DOHH2 (cell line): ENCODE data around the gene EIF6.
"Not testable (repeated sequence)": the region's sequence is repeated elsewhere in the genome, so short reads cannot be mapped to it uniquely, and the experiment has no call there.

Source experiments
- H3F3A ChIP-seq: fragments of 200-600 bp; sonication (generic), shearing (Covaris generic); 2 replicates; pipeline ENCODE4 v1.6.0; 2016; ENCODE audit warnings: antibody characterized with exemption, mild to moderate bottlenecking; ENCODE audit not compliant: control insufficient read depth, insufficient read depth
- H3K27ac ChIP-seq: fragments of 200-600 bp; sonication (generic); 2 replicates; pipeline ENCODE4 v1.5.1; 2014; ENCODE audit warnings: low read depth, mild to moderate bottlenecking, low read length, moderate library complexity
- H3K27me3 ChIP-seq: fragments of 200-600 bp; sonication (generic); 2 replicates; pipeline ENCODE4 v1.6.1; 2014; ENCODE audit warnings: mild to moderate bottlenecking, low read length, mixed read lengths; ENCODE audit not compliant: control insufficient read depth
- H3K36me3 ChIP-seq: fragments of 200-600 bp; sonication (generic); 2 replicates; pipeline ENCODE4 v1.6.1; 2014; ENCODE audit warnings: mild to moderate bottlenecking, low read length, moderate library complexity, mixed read lengths; ENCODE audit not compliant: control insufficient read depth
- H3K4me1 ChIP-seq: fragments of 200-600 bp; sonication (generic); 2 replicates; pipeline ENCODE4 v1.6.1; 2014; ENCODE audit warnings: mild to moderate bottlenecking, low read length, mixed read lengths; ENCODE audit not compliant: control insufficient read depth
- H3K4me2 ChIP-seq: fragments of 200-600 bp; sonication (generic); 2 replicates; pipeline ENCODE4 v1.6.0; 2014; ENCODE audit warnings: mild to moderate bottlenecking, low read length, moderate library complexity
- H3K4me3 ChIP-seq: fragments of 200-600 bp; sonication (generic); 2 replicates; pipeline ENCODE4 v1.5.1; 2014; ENCODE audit warnings: mild to moderate bottlenecking, low read length, mixed read lengths
- H3K79me2 ChIP-seq: fragments of 200-600 bp; sonication (generic); 2 replicates; pipeline ENCODE4 v1.6.1; 2014; ENCODE audit warnings: mild to moderate bottlenecking, low read length, mixed read lengths; ENCODE audit not compliant: control insufficient read depth
- H3K9me2 ChIP-seq: fragments of 200-600 bp; sonication (generic); replicated peaks from 2 replicates; pipeline ENCODE4 v1.6.1; 2014; ENCODE audit warnings: mild to moderate bottlenecking, low read length, mixed read lengths; ENCODE audit not compliant: control insufficient read depth
- H3K9me3 ChIP-seq: fragments of 200-600 bp; sonication (generic); 2 replicates; pipeline ENCODE4 v1.6.1; 2014; ENCODE audit warnings: antibody characterized with exemption, low read length, mixed read lengths; ENCODE audit not compliant: control insufficient read depth, insufficient read depth
- H4K20me1 ChIP-seq: fragments of 200-600 bp; sonication (generic); 2 replicates; pipeline ENCODE4 v1.6.0; 2014; ENCODE audit warnings: low read depth, mild to moderate bottlenecking, antibody characterized with exemption, low read length, moderate library complexity; ENCODE audit not compliant: control insufficient read depth, insufficient read depth
- EZH2phosphoT487 ChIP-seq: fragments of 200-600 bp; sonication (generic); IDR thresholded peaks from 2 replicates; pipeline ENCODE4 v1.6.1; 2017; ENCODE audit warnings: borderline replicate concordance, mild to moderate bottlenecking, antibody characterized with exemption, low read length, moderate library complexity, mixed read lengths
- TF ChIP-seq, protein P1 (sequence below): fragments of 200-600 bp; sonication (generic); IDR thresholded peaks from one replicate; pipeline ENCODE4 v1.5.1; 2014; ENCODE audit warnings: antibody characterized with exemption, mild to moderate bottlenecking, low read depth, low read length; ENCODE audit not compliant: poor library complexity, severe bottlenecking

EIF6 gene

DNA sequence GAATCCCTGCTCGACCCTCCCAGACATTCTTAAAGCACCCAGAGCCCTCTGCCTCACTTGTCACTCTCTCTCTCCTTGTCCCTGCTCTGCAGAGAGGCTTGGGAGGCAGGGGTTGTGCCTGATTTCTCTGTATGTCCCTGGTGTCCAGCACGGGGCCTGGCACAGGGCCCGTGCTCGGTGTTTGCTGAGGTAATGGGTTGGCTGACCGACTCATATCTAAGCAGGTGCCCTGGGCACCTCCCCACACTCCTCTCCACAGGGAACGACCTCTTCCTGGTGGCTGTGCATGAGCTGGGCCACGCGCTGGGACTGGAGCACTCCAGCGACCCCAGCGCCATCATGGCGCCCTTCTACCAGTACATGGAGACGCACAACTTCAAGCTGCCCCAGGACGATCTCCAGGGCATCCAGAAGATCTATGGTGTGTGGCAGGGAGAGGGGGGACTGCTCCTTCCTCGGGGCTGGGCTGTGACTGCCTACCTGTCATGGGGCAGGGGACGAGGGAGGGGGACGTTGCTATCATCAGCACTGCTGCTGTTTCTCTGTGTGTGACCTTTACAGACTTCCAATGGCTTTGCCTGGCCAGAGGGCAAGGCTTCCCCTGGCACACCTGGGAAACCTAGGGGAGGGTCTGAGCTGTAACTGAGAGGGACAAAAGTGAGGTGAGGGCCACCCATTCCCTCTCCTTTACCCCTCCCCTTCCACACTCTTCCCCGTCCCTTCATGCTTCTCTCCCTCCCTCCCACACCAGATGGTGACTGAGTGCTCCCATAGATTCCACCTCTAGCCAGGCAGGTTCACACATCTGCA lies 20.8 kb downstream of the EIF6 start:
- H3K27ac ChIP-seq: no peak overlapping the region
- no peaks in the 10 kb centered on the region for H4K20me1 ChIP-seq
- H3K4me3 ChIP-seq: no peak overlapping the region
- no peaks in the 10 kb centered on the region for H3F3A ChIP-seq
- H3K9me3 ChIP-seq: no peaks in the 10 kb centered on the region
- H3K36me3 ChIP-seq: no peaks in the 10 kb centered on the region
- no peaks in the 10 kb centered on the region for H3K9me2 ChIP-seq
- H3K27me3 ChIP-seq: no peaks in the 10 kb centered on the region
- no peaks in the 10 kb centered on the region for H3K79me2 ChIP-seq
- no peak overlapping the region for H3K4me2 ChIP-seq
- TF ChIP-seq, protein P1, sequence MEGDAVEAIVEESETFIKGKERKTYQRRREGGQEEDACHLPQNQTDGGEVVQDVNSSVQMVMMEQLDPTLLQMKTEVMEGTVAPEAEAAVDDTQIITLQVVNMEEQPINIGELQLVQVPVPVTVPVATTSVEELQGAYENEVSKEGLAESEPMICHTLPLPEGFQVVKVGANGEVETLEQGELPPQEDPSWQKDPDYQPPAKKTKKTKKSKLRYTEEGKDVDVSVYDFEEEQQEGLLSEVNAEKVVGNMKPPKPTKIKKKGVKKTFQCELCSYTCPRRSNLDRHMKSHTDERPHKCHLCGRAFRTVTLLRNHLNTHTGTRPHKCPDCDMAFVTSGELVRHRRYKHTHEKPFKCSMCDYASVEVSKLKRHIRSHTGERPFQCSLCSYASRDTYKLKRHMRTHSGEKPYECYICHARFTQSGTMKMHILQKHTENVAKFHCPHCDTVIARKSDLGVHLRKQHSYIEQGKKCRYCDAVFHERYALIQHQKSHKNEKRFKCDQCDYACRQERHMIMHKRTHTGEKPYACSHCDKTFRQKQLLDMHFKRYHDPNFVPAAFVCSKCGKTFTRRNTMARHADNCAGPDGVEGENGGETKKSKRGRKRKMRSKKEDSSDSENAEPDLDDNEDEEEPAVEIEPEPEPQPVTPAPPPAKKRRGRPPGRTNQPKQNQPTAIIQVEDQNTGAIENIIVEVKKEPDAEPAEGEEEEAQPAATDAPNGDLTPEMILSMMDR: no peak
- no peak for TF ChIP-seq EZH2phosphoT487
- no peaks in the 10 kb centered on the region for H3K4me1 ChIP-seq

DNA sequence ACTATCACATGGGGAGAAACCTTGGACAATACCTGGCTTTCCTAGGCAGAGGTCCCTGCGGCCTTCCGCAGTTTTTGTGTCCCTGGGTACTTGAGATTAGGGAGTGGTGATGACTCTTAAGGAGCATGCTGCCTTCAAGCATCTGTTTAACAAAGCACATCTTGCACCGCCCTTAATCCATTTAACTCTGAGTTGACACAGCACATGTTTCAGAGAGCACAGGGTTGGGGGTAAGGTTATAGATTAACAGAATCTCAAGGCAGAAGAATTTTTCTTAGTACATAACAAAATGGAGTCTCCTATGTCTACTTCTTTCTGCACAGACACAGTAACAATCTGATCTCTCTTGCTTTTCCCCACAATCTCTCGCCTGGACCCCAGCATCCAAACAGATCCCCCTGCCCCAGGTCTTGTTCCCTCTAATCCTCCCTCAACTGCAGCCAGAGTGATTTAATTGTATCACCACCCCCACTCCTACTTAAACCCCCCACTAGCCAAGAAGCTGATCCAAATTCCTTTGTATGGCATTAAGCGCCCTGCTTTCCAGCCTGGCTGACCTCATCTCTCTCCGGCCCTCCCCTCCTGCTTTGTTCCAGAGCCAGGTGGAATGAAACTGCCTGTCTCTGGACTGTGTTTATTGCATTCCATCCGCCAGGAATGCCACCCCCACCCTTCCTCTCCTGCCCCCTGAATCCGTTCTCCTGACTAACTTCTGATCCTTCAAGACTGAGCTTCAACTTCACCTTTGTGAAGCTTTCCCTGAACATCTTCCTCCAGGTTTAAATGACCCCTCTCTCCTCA lies 21.6 kb downstream of the EIF6 start:
- not testable (repeated sequence) for H3K27ac ChIP-seq, H3K4me2 ChIP-seq, H3K27me3 ChIP-seq, H4K20me1 ChIP-seq, H3F3A ChIP-seq, H3K36me3 ChIP-seq, H3K79me2 ChIP-seq, H3K4me3 ChIP-seq, H3K9me3 ChIP-seq, H3K4me1 ChIP-seq, H3K9me2 ChIP-seq

DNA sequence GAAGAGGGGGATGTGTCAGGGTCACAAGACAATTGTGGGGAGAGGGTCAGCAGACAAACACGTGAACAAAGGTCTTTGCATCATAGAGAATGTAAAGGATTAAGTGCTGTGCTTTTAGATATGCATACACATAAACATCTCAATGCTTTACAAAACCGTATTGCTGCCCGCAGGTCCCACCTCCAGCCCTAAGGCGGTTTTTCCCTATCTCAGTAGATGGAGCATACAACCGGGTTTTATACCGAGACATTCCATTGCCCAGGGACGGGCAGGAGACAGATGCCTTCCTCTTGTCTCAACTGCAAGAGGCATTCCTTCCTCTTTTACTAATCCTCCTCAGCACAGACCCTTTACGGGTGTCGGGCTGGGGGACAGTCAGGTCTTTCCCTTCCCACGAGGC lies 22.3 kb downstream of the EIF6 start:
- not testable (repeated sequence) for H3K4me3 ChIP-seq, H3K4me1 ChIP-seq, H3K27me3 ChIP-seq, H4K20me1 ChIP-seq, H3K9me2 ChIP-seq, H3F3A ChIP-seq, H3K27ac ChIP-seq, H3K36me3 ChIP-seq, H3K4me2 ChIP-seq, H3K79me2 ChIP-seq, H3K9me3 ChIP-seq

DNA sequence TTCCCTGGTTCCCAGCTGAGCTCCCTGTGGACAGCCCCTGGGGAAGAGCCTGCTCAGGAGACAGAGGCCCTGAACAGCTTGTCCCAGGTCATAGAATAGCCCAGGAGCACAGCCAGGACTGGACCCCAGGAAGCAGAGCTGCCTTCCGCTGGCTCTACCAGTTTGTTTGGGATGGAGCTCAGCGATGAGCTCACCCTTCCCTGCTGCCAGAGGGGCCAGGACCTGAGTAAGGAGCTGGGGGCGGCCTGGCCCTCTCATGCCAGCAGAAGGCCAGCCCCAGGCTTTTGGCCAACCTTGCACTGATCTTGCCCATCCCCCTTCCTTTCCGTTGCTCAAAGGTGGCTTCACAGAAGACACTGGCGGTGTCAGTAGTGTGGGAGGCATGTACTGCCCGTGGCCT lies 24.1 kb downstream of the EIF6 start:
- TF ChIP-seq, protein P1: no peak
- no peak for TF ChIP-seq EZH2phosphoT487
- Histone ChIP-seq H3K36me3 (no peaks in the 10 kb centered on the region), H3K79me2 (no peaks in the 10 kb centered on the region), H3K9me2 (no peaks in the 10 kb centered on the region), H3K27ac (no peak overlapping the region), H4K20me1 (no peaks in the 10 kb centered on the region), H3K4me2 (no peak overlapping the region), H3K9me3 (no peaks in the 10 kb centered on the region), H3K4me1 (no peaks in the 10 kb centered on the region), H3K4me3 (no peak overlapping the region), H3K27me3 (no peaks in the 10 kb centered on the region), H3F3A (no peaks in the 10 kb centered on the region)
